ENCODE data around the gene IFNGR1.
"Not testable (repeated sequence)": the region's sequence is repeated elsewhere in the genome, so short reads cannot be mapped to it uniquely, and the experiment has no call there.

The IFNGR1 gene

GRCh38 chr6:137236581-137237355, 17.6 kb upstream of the IFNGR1 start:
- peak; percentile 75 for DNase-seq (ENCODE audit: low read depth)

GRCh38 chr6:137235686-137236085, 16.5 kb upstream of the IFNGR1 start:
- DNase-seq (ENCODE audit: low read depth) = no peak

- DNase-seq (ENCODE audit: low read depth) = peak; percentile 96
Measured at GRCh38 chr6:137233911-137234863, 15.0 kb upstream of the IFNGR1 start.

GRCh38 chr6:137231895-137232294, 12.7 kb upstream of the IFNGR1 start:
- no peak for DNase-seq (ENCODE audit: low read depth)

GRCh38 chr6:137230956-137231555, 11.9 kb upstream of the IFNGR1 start:
- no peak for DNase-seq (ENCODE audit: low read depth)

GRCh38 chr6:137230547-137230946, 11.4 kb upstream of the IFNGR1 start:
- DNase-seq (ENCODE audit: low read depth) = no peak

- no peak for DNase-seq (ENCODE audit: low read depth)
Measured at GRCh38 chr6:137229075-137229759, 10.0 kb upstream of the IFNGR1 start.

GRCh38 chr6:137227871-137228302, 8.7 kb upstream of the IFNGR1 start:
- DNase-seq (ENCODE audit: low read depth) = no peak

- DNase-seq (ENCODE audit: low read depth) = no peak
Measured at GRCh38 chr6:137226697-137227096, 7.5 kb upstream of the IFNGR1 start.

GRCh38 chr6:137224799-137225198, 5.6 kb upstream of the IFNGR1 start:
- DNase-seq (ENCODE audit: low read depth) = no peak

GRCh38 chr6:137223370-137224131, 4.4 kb upstream of the IFNGR1 start:
- DNase-seq (ENCODE audit: low read depth) = peak; percentile 42

- no peak for DNase-seq (ENCODE audit: low read depth)
Measured at GRCh38 chr6:137222381-137222780, 3.2 kb upstream of the IFNGR1 start.

GRCh38 chr6:137219664-137220252, 573 bp upstream of the IFNGR1 start:
- no peak for DNase-seq (ENCODE audit: low read depth)

- peak; percentile 80 for DNase-seq (ENCODE audit: low read depth)
Measured at GRCh38 chr6:137218473-137218916, 690 bp downstream of the IFNGR1 start.

GRCh38 chr6:137217801-137218472, 1.2 kb downstream of the IFNGR1 start:
- peak; percentile 76 for DNase-seq (ENCODE audit: low read depth)

GRCh38 chr6:137216875-137217553, 2.2 kb downstream of the IFNGR1 start:
- DNase-seq (ENCODE audit: low read depth) = no peak

- DNase-seq (ENCODE audit: low read depth) = no peak
Measured at GRCh38 chr6:137216106-137216505, 3.1 kb downstream of the IFNGR1 start.

- not testable (repeated sequence) for DNase-seq (ENCODE audit: low read depth)
Measured at GRCh38 chr6:137215630-137216029, 3.6 kb downstream of the IFNGR1 start.

GRCh38 chr6:137214931-137215330, 4.3 kb downstream of the IFNGR1 start:
- DNase-seq (ENCODE audit: low read depth) = no peak

All from fibroblast of gingiva (primary cell).